GM18868 (cell line): Measurements from ENCODE around the gene TBKBP1.

Experiments
- ATAC-seq: cut with Tn5 transposase; IDR thresholded peaks from one replicate; pipeline ENCODE4 v1.9.1; 2021; ENCODE audit warnings: mild to moderate bottlenecking, moderate library complexity; ENCODE audit not compliant: unreplicated experiment

Gene TBKBP1

DNA sequence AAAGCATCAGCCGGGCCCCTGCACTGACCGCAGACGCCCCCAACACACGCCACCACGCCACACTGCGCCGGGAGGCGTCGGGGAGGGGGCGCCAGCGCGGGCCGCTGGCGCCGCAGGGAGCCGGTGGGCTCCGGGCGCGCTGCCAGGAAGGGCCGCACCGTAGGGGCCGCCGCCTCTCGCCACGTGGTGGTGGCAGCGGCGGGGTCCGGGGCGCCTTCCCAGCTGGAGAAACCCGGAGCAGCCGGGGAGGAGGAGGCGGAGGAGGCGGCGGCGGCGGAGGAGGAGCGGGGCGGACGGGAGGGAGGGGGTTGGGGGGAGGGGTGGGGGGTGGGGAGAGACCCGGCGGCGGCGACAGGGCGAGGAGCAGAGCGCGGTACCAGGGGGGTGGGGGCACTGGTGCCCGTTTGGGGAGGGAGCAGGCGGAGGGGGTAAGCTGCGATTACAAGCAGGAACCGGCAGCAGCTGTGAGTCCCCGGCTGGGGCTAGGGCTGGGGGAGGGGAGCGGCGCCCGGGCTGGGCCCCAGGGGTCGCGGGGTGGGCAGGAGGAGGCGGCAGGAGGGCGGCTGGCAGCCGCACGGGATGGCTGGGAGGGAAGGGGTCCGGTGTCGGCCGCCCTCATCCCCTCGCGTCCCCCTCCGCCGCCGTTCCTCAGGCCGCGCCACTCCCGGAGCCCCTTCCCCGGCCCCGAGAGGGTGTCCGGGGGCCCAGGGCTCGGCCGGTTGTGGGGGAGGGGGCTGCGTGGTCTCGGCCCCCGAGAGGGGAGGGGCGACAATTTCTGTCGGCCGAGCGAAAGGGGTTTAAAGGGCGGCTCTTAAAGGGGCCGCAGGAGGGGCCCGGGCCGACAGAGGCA lies at the start of gene TBKBP1:
TSS of gene TBKBP1 (plus strand) at position 431 of the 850 bp plus-strand sequence. CDS start 1,952 bp downstream, outside the sequence.
- ATAC-seq, result no peak

GRCh38 chr17:47644324-47644723 lies 49.6 kb upstream of the TBKBP1 start:
- no peak for ATAC-seq

GRCh38 chr17:47649153-47649971 lies 44.6 kb upstream of the TBKBP1 start, which contains the start of gene KPNB1:
Gene KPNB1, plus strand, starts transcription at chr17:47649919. Its CDS starts 326 bp downstream, at chr17:47650245.
- ATAC-seq, result peak; percentile 82

GRCh38 chr17:47649972-47650524 lies 43.9 kb upstream of the TBKBP1 start:
- no peak for ATAC-seq

DNA sequence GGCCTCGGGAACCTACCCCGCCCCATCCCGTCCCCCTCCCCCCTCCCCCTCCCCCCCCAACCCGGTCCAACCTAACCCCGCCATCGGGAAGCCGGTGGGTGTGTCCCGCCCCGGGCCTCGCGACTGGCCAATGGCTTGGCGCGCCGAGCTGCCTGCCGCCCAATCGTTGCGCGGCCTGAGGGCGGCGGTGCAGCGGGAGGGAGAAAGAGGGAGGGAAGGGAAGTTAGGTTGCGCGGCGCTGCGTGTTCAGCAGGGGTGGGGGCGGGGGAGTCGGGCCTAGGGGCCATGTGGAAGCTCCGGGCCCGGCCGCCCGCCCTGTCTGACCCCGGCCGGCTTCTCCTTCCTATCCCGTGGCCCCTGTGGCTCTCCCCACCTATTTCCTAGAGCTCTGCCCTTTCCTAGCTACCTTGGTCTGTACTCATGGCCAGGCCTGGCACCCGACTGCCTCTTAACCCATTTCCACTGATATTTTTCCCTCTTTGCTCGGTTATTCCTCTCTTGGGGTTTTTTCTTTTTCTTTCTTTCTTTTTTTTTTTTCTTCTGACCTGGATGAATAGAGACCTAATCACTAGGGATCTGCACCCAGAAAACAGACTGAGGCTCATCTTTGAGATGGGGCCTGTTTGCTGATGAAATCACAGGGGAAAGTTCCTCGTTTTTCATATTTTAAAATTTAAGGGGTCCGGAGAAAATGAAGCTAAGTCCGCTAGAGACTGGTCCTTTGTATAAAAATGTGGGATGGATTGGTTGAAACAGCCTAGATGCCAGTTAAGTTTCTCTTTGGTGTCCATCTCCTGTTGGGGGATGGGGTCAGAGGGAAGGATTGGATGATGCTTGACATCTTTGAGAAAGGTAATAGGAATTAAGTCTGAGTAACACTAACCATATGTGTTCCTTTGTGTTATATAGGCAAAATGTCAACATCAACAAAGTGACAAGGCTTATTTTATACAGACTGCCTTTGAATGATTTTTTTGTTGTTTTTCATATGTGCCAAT lies 43.1 kb upstream of the TBKBP1 start:
- peak; percentile 52 for ATAC-seq

- ATAC-seq, result no peak
These were observed 42.3 kb upstream of the TBKBP1 start for GRCh38 chr17:47651704-47652103.

DNA sequence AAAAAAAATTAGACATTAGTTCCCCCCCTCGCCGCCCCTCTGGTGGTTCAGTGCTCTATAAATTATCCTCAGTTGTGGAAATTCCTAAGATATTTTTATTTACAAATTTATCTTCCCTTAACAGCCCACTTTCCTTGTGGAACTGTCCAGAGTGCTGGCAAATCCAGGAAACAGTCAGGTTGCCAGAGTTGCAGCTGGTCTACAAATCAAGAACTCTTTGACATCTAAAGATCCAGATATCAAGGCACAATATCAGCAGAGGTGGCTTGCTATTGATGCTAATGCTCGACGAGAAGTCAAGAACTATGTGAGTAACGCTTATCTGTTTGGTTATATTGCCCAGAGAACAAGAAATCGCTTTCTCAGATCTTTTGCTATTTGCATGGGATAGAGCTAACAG lies 41.4 kb upstream of the TBKBP1 start:
- ATAC-seq, result no peak

- no peak for ATAC-seq
These were observed 40.5 kb upstream of the TBKBP1 start for GRCh38 chr17:47653442-47653841.

DNA sequence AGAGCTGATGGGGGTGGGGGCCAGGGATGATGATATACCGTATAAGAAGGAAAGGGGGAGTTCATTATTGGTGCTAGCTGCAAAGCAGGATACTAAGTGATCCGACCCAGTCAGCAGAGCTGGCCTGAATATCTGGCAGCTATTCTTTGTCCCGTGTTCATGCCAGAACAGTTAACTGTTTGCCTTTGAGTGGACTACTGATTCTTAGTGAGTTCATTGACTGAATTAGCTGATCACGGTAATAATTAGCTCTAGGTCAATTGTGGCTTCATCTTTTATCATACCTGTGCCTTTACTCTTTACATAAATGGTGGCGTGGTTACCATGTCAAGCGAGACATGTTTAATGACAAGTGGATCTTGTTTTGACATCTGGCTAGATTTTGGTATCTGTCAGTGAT lies 39.0 kb upstream of the TBKBP1 start:
- ATAC-seq, result no peak

- ATAC-seq, result peak; percentile 56
These were observed 33.9 kb upstream of the TBKBP1 start for GRCh38 chr17:47660064-47660492.

DNA sequence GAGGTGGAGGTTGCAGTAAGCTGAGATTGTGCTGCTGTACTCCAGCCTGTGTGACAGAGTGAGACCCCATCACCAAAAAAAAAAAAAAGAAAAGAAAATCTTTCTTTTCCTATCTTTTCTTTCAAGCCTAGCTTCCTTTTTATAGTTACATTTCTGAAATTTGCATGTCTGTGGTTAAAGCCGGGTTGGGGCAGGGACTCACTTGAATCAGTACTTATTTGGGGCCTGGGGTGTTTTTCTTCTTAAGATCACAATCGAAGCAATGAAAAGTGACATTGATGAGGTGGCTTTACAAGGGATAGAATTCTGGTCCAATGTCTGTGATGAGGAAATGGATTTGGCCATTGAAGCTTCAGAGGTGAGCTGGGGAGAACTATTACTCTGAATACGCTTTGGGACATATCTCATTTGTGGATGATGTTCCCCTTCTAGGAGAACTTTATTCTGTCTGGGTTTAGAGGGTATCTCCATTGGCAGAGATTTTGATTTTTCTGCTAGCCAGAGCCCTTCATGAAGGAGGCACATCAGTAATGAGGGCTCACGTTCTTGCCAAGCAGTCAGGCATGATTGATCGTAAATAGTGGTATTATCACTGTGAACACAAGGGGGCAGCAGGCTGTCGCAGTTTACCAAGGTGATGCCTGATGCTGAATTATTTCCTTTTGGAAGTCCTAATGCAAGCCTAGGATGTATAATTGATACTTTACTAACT lies 29.9 kb upstream of the TBKBP1 start:
- ATAC-seq, result no peak

- ATAC-seq, result no peak
These were observed 29.4 kb upstream of the TBKBP1 start for GRCh38 chr17:47664624-47664941.

DNA sequence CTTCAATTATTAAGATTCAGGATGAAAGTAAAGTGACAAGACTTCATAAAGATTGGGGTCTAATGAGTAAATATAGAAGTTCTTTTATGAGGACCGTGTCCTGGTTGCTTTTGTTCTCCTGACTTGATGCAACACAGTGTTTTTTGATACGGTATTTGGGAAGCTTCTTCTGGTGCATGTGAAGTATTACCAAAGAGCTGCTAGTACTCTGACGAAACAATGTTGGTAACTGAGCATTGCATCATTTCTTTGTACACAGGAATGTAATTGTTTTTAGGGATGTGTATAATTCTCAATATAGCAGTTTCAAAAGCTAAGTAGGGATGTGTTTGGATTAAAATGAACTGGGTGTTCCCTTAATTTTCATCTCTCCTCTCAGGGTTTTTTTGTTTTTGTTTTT lies 28.3 kb upstream of the TBKBP1 start:
- ATAC-seq, result no peak

DNA sequence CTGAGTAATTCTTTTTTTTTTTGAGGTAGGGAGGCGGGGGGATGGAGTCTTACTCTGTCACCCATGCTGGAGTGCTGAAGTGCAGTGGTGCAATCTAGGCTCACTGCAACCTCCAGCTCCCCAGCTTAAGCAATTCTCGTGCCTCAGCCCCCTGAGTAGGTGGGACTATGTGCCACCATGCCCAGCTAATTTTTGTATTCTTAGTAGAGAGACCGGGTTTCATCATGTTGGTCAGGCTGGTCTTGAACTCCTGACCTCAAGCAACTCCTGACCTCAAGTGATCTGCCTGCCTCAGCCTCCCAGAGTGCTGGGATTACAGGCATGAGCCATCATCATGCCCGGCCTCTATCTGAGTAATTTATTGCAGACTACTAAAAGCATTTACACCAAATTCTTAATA lies 24.9 kb upstream of the TBKBP1 start:
- no peak for ATAC-seq

DNA sequence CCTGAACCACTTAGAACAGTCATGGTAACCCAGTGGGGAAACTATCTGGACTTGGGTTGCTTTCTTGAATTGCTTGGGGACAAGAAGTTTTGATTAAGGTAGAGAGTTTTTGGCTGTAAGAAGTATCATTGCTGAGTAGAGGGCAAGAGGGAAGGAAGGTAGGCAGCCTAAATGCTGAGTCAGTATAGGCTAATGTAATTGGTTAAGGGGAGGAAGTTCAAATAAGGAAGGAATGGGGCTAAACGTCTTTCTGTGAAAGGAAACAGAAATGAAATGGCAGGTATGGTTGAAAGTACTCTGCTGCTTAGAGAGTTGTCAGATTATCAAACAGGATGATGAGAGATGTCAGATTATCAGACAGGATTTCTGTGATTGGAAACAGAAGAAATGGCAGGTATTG lies 23.9 kb upstream of the TBKBP1 start:
- ATAC-seq, result no peak

GRCh38 chr17:47674499-47674898 lies 19.5 kb upstream of the TBKBP1 start:
- no peak for ATAC-seq

DNA sequence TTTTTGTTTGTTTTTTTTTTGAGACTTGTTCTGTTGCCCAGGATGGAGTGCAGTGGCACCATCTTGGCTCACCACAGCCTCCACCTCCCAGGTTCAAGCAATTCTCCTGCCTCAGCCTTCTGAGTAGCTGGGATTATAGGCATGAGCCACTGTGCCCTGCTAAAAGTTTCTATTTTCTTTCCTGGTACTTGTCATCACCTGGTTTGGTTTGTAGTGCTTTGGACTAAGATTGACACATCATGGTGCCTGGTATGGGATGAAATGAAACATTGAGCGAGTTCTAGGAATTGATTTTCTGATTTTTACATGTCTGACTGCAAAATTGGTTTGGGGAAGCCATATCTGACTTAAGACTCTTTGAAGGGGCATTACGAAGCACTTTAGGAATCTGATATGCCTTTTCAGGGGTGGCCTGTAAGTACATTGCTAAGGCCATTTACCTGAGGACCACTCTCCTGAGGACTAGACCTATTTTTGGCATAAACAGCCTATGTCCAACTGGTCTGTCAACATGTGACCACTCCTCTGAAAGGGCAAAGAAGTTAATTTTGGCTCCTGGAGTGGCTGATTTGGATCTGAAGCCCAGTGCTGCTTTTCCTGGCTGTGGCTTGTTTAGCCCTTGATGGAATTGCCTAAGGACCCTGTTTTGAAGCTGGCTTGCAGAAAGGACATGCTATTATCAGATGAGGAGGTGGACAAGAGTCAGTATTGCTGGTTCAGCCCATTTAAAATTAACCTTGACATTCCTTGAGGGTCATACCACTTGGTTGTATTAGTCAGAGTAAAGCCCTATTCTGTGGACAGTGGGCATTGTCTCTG lies 18.4 kb upstream of the TBKBP1 start:
- no peak for ATAC-seq

- no peak for ATAC-seq
These were observed 17.8 kb upstream of the TBKBP1 start for GRCh38 chr17:47676199-47676472.

DNA sequence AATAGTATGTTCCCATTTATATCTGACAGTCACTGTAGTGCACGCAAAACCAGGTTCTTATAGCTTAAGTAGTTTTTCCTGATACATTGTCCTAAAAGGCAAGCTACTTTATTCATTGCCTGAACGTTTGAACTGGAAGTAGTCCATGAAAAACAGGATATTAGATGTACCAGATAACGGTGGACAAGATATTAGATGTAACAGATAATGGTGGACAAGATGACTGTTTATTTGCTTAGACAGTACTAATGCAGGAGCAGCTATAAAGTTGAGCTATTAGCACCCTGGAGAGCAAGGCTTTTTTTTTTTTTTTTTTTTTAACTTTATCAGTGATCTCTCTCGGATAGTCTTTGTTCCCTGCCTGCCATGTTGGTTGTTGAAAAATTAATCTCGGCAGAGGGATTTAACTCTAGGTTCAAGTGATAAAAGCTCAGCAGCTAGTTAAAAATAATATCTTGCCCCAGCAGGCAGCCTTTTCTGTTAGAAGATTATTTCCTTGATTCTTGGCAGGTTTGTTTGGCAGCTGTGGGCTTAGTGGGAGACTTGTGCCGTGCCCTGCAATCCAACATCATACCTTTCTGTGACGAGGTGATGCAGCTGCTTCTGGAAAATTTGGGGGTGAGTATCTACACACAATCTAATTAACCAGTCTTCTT lies 17.3 kb upstream of the TBKBP1 start:
- no peak for ATAC-seq
